Ovary (tissue), 3 donors: ENCODE results near the gene TENM4.

Experiments used
- CTCF ChIP-seq, 3 donors: fragments of 450-650 bp in 2 of 3; fragments of 200-600 bp in 1 of 3; IDR thresholded peaks; one replicate each; pipeline versions ENCODE4 v1.5.1 to v1.8.0; 2016 to 2022; ENCODE audit warnings: antibody characterized with exemption in 3 of 3, mild to moderate bottlenecking in 1 of 3
- EP300 ChIP-seq: sonication (generic); formaldehyde crosslinking; IDR thresholded peaks from one replicate; pipeline ENCODE4 v1.6.1; 2017; ENCODE audit warnings: antibody characterized with exemption
- POLR2A ChIP-seq: fragments of 450-650 bp; IDR thresholded peaks from one replicate; pipeline ENCODE4 v1.6.1; 2017; ENCODE audit warnings: antibody characterized with exemption, mild to moderate bottlenecking, moderate library complexity
- donor health status: DM: no; HTN: no; CAD: no.

- TF ChIP-seq CTCF (IDR thresholded peaks at IDR 0.05) = no peak
- TF ChIP-seq POLR2A = no peak
- no peak for TF ChIP-seq EP300
These were observed 239.0 kb downstream of the TENM4 start for GRCh38 chr11:79201677-79202347.
